HEK293 (cell line): ENCODE measurements around the gene PLPP1.

Experiments
- CTCF ChIA-PET: fragments of 350-600 bp; formaldehyde crosslinking; extraction: SDS; loops from one replicate; lab custom pipeline; 2021; ENCODE audit warnings: antibody characterized with exemption; lab: Yijun Ruan, JAX
- POLR2A ChIA-PET: fragments of 300-600 bp; formaldehyde crosslinking; extraction: SDS; loops from one replicate; lab custom pipeline; 2020; ENCODE audit warnings: antibody characterized with exemption, inconsistent platforms; lab: Yijun Ruan, JAX
- H3K27ac ChIP-seq: fragments of 200-500 bp; sonication (Bioruptor generic); 2 replicates; pipeline ENCODE4 v1.5.1; 2014; ENCODE audit warnings: low read depth, low read length, control low read depth, inconsistent platforms; ENCODE audit errors: extremely low read depth
- H3K36me3 ChIP-seq, 2 experiments: fragments of 200-500 bp in 1 of 2; sonication (Bioruptor generic) in 1 of 2; 1 replicate in 1 of 2; 2 replicates in 1 of 2; pipeline ENCODE4 v1.5.1; 2014 to 2017; ENCODE audit warnings: inconsistent platforms in 2 of 2, low read length in 2 of 2; ENCODE audit not compliant: control insufficient read depth in 2 of 2, insufficient read depth in 1 of 2
- H3K4me1 ChIP-seq: fragments of 200-500 bp; sonication (Bioruptor generic); 2 replicates; pipeline ENCODE4 v1.5.1; 2014; ENCODE audit warnings: mild to moderate bottlenecking, low read length, inconsistent platforms; ENCODE audit not compliant: control insufficient read depth, insufficient read depth
- H3K4me3 ChIP-seq: 2 replicates; pipeline ENCODE4 v1.5.1; 2011; ENCODE audit warnings: low read depth, mild to moderate bottlenecking, control low read depth, low read length, moderate library complexity
- H3K9me3 ChIP-seq: fragments of 200-500 bp; sonication (Bioruptor generic); 2 replicates; pipeline ENCODE4 v1.5.1; 2014; ENCODE audit warnings: low read depth, low read length, inconsistent platforms; ENCODE audit not compliant: control insufficient read depth, insufficient read depth
- GLI4 ChIP-seq: fragments of 450-650 bp; formaldehyde crosslinking; IDR thresholded peaks from 2 replicates; pipeline ENCODE4 v1.5.1; 2016; ENCODE audit warnings: missing biosample characterization, missing genetic modification characterization
- GLIS2 ChIP-seq: fragments of 450-650 bp; formaldehyde crosslinking; IDR thresholded peaks from 2 replicates; pipeline ENCODE4 v1.5.1; 2016; ENCODE audit warnings: missing biosample characterization, missing genetic modification characterization
- KLF16 ChIP-seq: fragments of 450-650 bp; formaldehyde crosslinking; IDR thresholded peaks from 2 replicates; pipeline ENCODE4 v1.5.1; 2017; ENCODE audit warnings: missing biosample characterization, missing genetic modification characterization
- KLF8 ChIP-seq: fragments of 450-650 bp; formaldehyde crosslinking; IDR thresholded peaks from 2 replicates; pipeline ENCODE4 v1.5.1; 2016; ENCODE audit warnings: missing biosample characterization, missing genetic modification characterization
- PATZ1 ChIP-seq: fragments of 450-650 bp; formaldehyde crosslinking; IDR thresholded peaks from 2 replicates; pipeline ENCODE4 v1.5.1; 2016; ENCODE audit warnings: missing biosample characterization, missing genetic modification characterization
- SP2 ChIP-seq: fragments of 450-650 bp; formaldehyde crosslinking; IDR thresholded peaks from 2 replicates; pipeline ENCODE4 v1.5.1; 2016; ENCODE audit warnings: missing biosample characterization, missing genetic modification characterization
- ZFP69B ChIP-seq: fragments of 450-650 bp; formaldehyde crosslinking; IDR thresholded peaks from 2 replicates; pipeline ENCODE4 v1.5.1; 2016; ENCODE audit warnings: missing biosample characterization, missing genetic modification characterization
- ZNF140 ChIP-seq: fragments of 450-650 bp; formaldehyde crosslinking; IDR thresholded peaks from 2 replicates; pipeline ENCODE4 v1.5.1; 2016; ENCODE audit warnings: missing biosample characterization, missing genetic modification characterization
- ZNF18 ChIP-seq: fragments of 450-650 bp; formaldehyde crosslinking; IDR thresholded peaks from 2 replicates; pipeline ENCODE4 v1.5.1; 2016; ENCODE audit warnings: missing biosample characterization, missing genetic modification characterization
- ZNF24 ChIP-seq: fragments of 450-650 bp; formaldehyde crosslinking; IDR thresholded peaks from 2 replicates; pipeline ENCODE4 v1.5.1; 2016; ENCODE audit warnings: missing biosample characterization, missing genetic modification characterization
- ZNF416 ChIP-seq: fragments of 450-650 bp; formaldehyde crosslinking; IDR thresholded peaks from 2 replicates; pipeline ENCODE4 v1.5.1; 2016; ENCODE audit warnings: missing biosample characterization, missing genetic modification characterization
- ZNF426 ChIP-seq: fragments of 450-650 bp; formaldehyde crosslinking; IDR thresholded peaks from 2 replicates; pipeline ENCODE4 v1.5.1; 2017; ENCODE audit warnings: missing biosample characterization, missing genetic modification characterization, mild to moderate bottlenecking, inconsistent platforms, moderate library complexity
- ZNF518A ChIP-seq: fragments of 450-650 bp; formaldehyde crosslinking; conservative IDR thresholded peaks from 2 replicates; pipeline ENCODE4 v1.5.1; 2016; ENCODE audit warnings: low read depth, missing biosample characterization, missing genetic modification characterization
- ZNF610 ChIP-seq: fragments of 450-650 bp; formaldehyde crosslinking; IDR thresholded peaks from 2 replicates; pipeline ENCODE4 v1.5.1; 2016; ENCODE audit warnings: missing biosample characterization, missing genetic modification characterization, borderline replicate concordance
- ZNF629 ChIP-seq: fragments of 450-650 bp; formaldehyde crosslinking; IDR thresholded peaks from 2 replicates; pipeline ENCODE4 v1.5.1; 2017; ENCODE audit warnings: missing biosample characterization, missing genetic modification characterization
- ZNF777 ChIP-seq: fragments of 450-650 bp; formaldehyde crosslinking; IDR thresholded peaks from 2 replicates; pipeline ENCODE4 v1.5.1; 2017; ENCODE audit warnings: missing biosample characterization, missing genetic modification characterization, borderline replicate concordance
- TF ChIP-seq, protein P1 (sequence below): fragments of 450-650 bp; formaldehyde crosslinking; IDR thresholded peaks from 2 replicates; pipeline ENCODE4 v1.5.1; 2016; ENCODE audit warnings: missing biosample characterization, missing genetic modification characterization
- TF ChIP-seq, protein P2 (sequence below): fragments of 450-650 bp; formaldehyde crosslinking; IDR thresholded peaks from 2 replicates; pipeline ENCODE4 v1.5.1; 2016; ENCODE audit warnings: missing biosample characterization, missing genetic modification characterization
- TF ChIP-seq, protein P3 (sequence below): fragments of 450-650 bp; formaldehyde crosslinking; IDR thresholded peaks from 2 replicates; pipeline ENCODE4 v1.5.1; 2016; ENCODE audit warnings: missing biosample characterization, missing genetic modification characterization
- TF ChIP-seq, protein P4 (sequence below): fragments of 450-650 bp; formaldehyde crosslinking; IDR thresholded peaks from 2 replicates; pipeline ENCODE4 v1.5.1; 2016; ENCODE audit warnings: missing biosample characterization, missing genetic modification characterization

PLPP1 gene

DNA sequence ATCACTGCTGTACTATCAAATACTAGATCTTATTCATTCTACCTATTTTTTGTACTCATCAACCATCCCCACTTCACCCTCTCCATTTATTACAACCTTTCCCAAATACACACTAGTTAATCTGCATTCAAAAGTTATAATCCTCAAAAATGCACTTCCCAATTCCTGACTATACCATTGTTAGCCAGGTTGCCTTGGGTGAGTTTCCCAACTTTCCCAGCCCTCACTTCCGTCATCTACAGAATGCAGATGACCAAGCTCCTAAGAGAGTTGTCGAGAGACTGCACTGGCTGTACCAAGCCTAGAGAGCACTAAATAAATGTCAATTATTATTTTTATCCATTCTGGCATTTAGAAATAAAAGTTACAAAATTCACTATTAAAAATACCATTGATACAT is 11.5 kb downstream of the PLPP1 start:
- no peaks in the 10 kb centered on the region; a peak in 1 of 3 replicates for H3K36me3 ChIP-seq
- H3K4me1 ChIP-seq = no peaks in the 10 kb centered on the region
- no peak overlapping the region for H3K27ac ChIP-seq
- POLR2A ChIA-PET = no interaction called here
- no peaks in the 10 kb centered on the region for H3K9me3 ChIP-seq
- CTCF ChIA-PET = no interaction called here
- no peak overlapping the region for H3K4me3 ChIP-seq
- TF ChIP-seq ZNF426 (tag by site-specific recombination) (no peak), ZNF518A (tag by site-specific recombination) (no peak), KLF8 (tag by site-specific recombination) (no peak), ZNF140 (tag by site-specific recombination) (no peak), PATZ1 (tag by site-specific recombination) (no peak), ZNF18 (tag by site-specific recombination) (no peak), ZFP69B (no peak), GLI4 (no peak), SP2 (no peak), ZNF416 (tag by site-specific recombination) (no peak), ZNF629 (no peak), ZNF777 (tag by site-specific recombination) (no peak), GLIS2 (tag by site-specific recombination) (no peak), KLF16 (no peak), ZNF24 (tag by site-specific recombination) (no peak), ZNF610 (tag by site-specific recombination) (no peak)
- TF ChIP-seq, protein P1, sequence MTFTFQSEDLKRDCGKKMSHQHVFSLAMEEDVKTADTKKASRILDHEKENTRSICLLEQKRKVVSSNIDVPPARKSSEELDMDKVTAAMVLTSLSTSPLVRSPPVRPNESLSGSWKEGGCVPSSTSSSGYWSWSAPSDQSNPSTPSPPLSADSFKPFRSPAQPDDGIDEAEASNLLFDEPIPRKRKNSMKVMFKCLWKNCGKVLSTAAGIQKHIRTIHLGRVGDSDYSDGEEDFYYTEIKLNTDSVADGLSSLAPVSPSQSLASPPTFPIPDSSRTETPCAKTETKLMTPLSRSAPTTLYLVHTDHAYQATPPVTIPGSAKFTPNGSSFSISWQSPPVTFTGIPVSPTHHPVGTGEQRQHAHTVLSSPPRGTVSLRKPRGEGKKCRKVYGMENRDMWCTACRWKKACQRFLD (tag by site-specific recombination) = no peak
- TF ChIP-seq, protein P2, sequence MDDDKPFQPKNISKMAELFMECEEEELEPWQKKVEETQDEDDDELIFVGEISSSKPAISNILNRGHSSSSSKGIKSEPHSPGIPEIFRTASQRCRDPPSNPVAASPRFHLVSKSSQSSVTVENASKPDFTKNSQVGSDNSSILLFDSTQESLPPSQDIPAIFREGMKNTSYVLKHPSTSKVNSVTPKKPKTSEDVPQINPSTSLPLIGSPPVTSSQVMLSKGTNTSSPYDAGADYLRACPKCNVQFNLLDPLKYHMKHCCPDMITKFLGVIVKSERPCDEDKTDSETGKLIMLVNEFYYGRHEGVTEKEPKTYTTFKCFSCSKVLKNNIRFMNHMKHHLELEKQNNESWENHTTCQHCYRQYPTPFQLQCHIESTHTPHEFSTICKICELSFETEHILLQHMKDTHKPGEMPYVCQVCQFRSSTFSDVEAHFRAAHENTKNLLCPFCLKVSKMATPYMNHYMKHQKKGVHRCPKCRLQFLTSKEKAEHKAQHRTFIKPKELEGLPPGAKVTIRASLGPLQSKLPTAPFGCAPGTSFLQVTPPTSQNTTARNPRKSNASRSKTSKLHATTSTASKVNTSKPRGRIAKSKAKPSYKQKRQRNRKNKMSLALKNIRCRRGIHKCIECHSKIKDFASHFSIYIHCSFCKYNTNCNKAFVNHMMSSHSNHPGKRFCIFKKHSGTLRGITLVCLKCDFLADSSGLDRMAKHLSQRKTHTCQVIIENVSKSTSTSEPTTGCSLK (tag by site-specific recombination) = no peak
- TF ChIP-seq, protein P3, sequence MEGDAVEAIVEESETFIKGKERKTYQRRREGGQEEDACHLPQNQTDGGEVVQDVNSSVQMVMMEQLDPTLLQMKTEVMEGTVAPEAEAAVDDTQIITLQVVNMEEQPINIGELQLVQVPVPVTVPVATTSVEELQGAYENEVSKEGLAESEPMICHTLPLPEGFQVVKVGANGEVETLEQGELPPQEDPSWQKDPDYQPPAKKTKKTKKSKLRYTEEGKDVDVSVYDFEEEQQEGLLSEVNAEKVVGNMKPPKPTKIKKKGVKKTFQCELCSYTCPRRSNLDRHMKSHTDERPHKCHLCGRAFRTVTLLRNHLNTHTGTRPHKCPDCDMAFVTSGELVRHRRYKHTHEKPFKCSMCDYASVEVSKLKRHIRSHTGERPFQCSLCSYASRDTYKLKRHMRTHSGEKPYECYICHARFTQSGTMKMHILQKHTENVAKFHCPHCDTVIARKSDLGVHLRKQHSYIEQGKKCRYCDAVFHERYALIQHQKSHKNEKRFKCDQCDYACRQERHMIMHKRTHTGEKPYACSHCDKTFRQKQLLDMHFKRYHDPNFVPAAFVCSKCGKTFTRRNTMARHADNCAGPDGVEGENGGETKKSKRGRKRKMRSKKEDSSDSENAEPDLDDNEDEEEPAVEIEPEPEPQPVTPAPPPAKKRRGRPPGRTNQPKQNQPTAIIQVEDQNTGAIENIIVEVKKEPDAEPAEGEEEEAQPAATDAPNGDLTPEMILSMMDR (tag by site-specific recombination) = no peak
- TF ChIP-seq, protein P4, sequence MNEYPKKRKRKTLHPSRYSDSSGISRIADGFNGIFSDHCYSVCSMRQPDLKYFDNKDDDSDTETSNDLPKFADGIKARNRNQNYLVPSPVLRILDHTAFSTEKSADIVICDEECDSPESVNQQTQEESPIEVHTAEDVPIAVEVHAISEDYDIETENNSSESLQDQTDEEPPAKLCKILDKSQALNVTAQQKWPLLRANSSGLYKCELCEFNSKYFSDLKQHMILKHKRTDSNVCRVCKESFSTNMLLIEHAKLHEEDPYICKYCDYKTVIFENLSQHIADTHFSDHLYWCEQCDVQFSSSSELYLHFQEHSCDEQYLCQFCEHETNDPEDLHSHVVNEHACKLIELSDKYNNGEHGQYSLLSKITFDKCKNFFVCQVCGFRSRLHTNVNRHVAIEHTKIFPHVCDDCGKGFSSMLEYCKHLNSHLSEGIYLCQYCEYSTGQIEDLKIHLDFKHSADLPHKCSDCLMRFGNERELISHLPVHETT = no peak
